GM12875 (cell line): ENCODE data around the gene NLRP3.
"Not testable (repeated sequence)": the region's sequence is repeated elsewhere in the genome, so short reads cannot be mapped to it uniquely, and the experiment has no call there.

ENCODE experiments used
- H3K4me3 ChIP-seq: one replicate; pipeline ENCODE4 v1.5.1; 2011; ENCODE audit warnings: low read depth, low read length, control low read depth
- TF ChIP-seq, protein P1 (sequence below): IDR thresholded peaks from 2 replicates; pipeline ENCODE4 v1.5.1; 2011; ENCODE audit warnings: low read depth, mild to moderate bottlenecking, control low read depth, inconsistent platforms, low read length, moderate library complexity, borderline replicate concordance; ENCODE audit not compliant: insufficient read depth

NLRP3 gene

DNA sequence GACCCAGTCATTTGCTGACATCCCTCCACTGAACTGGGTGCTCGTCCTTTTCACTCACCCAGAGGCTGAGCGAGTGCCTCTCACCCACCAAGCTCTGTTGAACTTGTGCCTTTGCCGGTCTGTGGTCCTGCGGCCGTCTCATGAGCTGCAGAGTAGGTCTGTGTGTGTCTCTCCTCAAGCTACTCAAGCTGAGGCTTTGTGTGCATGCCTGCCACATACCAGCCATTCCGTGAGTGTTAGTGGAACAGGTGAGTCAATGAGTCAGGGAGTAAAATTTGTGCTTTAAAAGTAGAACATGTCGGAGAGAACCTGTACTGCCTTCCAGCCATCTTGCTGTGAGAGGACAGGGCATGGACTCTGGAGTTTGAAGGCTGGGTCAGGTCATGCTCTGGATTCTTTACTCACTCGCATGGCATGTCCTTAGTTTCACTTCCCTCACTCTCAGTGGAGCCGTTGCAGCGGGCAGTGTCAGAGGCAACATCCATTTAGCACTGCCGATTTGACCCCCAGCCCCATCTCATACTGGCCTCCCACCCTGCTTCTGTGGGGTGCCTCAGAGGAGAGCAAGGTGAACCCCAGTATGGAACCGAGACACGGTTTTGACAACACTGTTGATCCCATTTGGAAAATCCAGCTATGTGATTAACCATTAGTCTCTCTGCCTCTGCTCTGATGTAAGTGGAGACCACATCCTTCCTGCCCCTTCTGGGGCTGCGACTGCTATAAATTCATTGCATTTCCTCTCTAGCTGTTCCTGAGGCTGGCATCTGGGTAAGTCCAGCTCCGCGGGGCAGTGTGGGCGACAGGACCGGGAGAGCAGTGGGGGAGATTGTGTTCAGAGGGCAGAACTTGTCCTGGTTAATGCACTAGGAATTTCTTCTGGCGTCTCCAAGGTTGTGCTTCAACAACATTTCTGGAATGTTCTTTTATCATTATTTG is at the start of gene NLRP3:
Gene NLRP3, plus strand, starts transcription at position 751 of the 939 bp plus-strand sequence. CDS start 2,628 bp downstream, outside the sequence.
- H3K4me3 ChIP-seq = no peak within 1 kb of the TSS

DNA sequence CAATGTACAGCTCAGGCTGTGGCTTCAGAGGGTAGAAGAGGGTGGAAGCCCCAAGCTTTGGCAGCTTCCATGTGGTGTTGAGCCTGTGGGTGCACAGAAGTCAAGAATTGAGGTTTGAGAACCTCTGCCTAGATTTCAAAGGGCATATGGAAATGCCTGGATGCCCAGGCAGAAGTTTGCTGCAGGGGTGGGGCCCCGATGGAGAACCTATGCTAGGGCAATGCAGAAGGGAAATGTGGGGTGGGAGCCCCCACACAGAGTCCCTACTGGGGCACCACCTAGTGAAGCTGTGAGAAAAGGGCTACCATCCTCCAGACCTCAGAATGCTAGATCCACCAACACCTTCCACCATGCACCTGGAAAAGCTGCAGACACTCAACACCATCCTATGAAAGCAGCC is 49.6 kb upstream of the NLRP3 start:
- not testable (repeated sequence) for H3K4me3 ChIP-seq

More for the DNA sequence above, at the start of gene NLRP3:
- TF ChIP-seq, protein P1, sequence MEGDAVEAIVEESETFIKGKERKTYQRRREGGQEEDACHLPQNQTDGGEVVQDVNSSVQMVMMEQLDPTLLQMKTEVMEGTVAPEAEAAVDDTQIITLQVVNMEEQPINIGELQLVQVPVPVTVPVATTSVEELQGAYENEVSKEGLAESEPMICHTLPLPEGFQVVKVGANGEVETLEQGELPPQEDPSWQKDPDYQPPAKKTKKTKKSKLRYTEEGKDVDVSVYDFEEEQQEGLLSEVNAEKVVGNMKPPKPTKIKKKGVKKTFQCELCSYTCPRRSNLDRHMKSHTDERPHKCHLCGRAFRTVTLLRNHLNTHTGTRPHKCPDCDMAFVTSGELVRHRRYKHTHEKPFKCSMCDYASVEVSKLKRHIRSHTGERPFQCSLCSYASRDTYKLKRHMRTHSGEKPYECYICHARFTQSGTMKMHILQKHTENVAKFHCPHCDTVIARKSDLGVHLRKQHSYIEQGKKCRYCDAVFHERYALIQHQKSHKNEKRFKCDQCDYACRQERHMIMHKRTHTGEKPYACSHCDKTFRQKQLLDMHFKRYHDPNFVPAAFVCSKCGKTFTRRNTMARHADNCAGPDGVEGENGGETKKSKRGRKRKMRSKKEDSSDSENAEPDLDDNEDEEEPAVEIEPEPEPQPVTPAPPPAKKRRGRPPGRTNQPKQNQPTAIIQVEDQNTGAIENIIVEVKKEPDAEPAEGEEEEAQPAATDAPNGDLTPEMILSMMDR = no peak

DNA sequence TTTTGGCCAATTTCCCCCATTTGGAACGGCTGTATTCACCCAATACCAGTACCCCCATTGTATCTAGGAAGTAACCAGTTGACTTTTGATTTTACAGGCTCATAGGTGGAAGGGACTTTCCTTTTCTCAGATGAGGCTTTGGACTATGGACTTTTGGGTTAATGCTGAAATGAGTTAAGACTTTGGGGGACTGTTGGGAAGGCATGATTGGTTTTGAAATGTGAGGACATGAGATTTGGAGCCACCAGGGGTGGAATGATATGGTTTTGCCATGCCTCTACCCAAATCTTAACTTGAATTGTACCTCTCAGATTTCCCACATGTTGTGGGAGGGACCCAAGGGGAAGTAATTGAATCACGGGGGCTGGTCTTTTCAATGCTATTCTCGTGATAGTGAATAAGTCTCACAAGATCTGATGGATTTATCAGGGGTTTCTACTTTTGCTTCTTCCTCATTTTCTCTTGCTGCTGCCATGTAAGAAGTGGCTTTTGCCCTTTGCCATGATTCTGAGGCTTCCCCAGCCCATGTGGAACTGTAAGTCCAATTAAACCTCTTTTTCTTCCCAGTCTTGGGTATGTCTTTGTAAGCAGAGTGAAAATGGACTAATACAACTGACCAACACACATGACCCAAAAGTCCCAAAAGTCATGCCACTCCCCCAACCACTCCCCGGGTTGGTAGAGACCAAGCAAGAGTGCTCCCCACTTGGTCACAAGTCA is 48.9 kb upstream of the NLRP3 start:
- no peak overlapping the region for H3K4me3 ChIP-seq
- TF ChIP-seq, protein P1 = no peak

DNA sequence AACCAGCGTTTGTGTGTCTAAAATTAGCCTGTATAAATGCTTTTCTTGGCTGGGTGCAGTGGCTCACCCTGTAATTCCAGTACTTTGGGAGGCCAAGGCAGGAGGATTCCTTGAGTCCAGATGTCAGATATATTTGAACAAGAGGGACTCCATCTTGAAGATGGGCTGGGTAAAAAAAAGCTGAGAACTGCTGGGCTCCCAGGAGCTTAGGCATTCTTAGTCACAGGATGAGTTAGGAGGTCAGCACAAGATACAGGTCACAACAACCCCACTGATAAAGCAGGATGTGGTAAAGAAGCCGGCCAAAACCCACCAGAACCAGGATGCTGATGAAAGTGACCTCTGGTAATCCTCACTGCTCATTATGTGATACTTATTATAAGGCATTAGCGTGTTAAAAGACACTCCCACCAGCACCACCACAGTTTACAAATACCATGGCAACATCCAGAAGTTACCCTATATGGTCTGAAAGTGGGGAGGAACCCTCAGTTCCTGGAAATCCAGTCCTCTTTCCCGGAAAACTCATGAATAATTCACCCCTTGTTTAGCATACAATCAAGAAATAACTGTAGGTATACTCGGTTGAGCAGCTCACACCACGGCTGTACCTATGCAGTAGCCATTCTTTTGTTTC is 48.1 kb upstream of the NLRP3 start:
- H3K4me3 ChIP-seq = no peak overlapping the region
- TF ChIP-seq, protein P1 = no peak

DNA sequence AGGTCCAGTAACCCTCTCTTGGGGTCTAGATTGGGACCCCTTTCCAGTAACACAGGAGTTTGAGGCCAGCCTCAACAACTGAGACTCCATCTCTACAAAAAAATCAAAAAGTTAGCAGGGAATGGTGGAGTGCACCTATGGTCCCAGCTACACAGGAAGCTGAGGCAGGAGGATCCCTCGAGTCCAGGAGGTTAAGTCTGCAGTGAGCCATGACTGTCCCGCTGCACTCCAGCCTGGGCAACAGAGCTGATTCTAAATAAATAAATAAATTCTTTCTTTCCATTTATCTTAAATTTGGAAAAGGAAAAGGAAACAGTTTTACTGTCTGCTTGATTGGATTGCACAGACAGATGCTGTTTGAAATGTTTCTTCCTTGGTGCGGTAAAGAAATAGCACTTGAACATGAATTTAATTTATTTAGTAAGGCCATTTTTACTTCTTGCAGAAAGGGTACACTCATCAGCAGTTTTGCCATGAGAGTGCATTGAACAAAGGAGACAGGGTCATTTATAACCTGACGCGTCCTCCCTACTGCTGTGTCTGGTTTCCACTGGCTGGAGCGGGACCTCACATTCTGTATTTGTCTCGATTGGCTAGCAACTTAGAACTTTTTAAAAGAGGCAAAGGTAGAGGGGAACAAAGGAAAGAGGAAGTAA is 47.4 kb upstream of the NLRP3 start:
- TF ChIP-seq, protein P1 = no peak
- no peak overlapping the region for H3K4me3 ChIP-seq

DNA sequence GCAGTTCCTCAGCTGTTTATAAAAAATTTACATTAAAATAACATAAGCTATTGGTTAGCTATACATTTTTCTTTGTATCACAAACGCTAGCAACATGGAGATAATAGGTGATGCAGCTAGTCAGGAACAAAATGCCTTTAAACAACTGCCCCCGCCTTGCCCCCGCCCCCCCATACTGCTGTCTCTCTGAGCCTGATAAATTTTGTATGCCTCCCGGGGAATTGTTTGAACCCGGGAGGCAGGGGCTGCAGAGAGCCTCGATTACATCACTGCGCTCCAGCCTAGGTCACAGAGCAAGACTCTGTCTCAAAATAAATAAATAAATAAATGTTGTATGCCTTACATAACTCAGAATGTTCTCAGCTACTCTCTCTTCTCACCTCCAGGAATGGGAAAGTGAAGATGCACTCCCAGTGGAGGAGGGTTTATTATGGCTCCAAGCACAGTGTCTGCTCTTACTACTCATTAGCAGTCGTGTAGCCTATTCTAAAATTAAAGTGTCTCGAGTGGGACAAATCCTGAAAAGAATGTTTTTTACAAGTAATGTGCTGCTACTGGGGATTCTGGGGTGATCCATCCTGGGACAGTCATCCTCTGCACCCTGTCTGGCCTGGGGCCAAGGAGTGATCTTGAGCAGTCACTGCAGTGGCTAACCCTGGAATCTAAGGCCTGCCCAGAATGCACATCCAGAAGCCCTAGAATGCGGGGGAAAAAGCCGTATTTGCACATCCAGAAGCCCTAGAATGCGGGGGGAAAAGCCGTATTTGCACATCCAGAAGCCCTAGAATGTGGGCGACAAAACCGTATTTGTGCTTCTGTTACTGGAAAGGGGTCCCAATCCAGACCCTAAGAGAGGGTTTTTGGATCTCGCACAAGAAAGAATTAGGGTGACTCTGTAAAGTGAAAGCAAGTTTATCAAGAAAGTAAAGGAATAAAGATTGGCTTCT is 44.9 kb upstream of the NLRP3 start:
- H3K4me3 ChIP-seq = no peak overlapping the region
- TF ChIP-seq, protein P1 = no peak
